Stimulated activated CD4-positive, alpha-beta T cell treated with anti-CD3 and anti-CD28 coated beads, Interleukin-15, amount 100 ng/mL, for 24 hours (primary cell): ENCODE data around the gene CPLX3.

ENCODE experiments used
- DNase-seq: peaks from one replicate; pipeline ENCODE4 v3.0.0-alpha.2; 2020

Gene CPLX3

GRCh38 chr15:74878273-74878672 is 51.8 kb downstream of the CPLX3 start:
- no peak for DNase-seq
